GM21367 (cell line): ENCODE results near the gene TACC3.

Experiments
- ATAC-seq: cut with Tn5 transposase; IDR thresholded peaks from one replicate; pipeline ENCODE4 v1.9.1; 2021; ENCODE audit not compliant: unreplicated experiment

Gene TACC3

DNA sequence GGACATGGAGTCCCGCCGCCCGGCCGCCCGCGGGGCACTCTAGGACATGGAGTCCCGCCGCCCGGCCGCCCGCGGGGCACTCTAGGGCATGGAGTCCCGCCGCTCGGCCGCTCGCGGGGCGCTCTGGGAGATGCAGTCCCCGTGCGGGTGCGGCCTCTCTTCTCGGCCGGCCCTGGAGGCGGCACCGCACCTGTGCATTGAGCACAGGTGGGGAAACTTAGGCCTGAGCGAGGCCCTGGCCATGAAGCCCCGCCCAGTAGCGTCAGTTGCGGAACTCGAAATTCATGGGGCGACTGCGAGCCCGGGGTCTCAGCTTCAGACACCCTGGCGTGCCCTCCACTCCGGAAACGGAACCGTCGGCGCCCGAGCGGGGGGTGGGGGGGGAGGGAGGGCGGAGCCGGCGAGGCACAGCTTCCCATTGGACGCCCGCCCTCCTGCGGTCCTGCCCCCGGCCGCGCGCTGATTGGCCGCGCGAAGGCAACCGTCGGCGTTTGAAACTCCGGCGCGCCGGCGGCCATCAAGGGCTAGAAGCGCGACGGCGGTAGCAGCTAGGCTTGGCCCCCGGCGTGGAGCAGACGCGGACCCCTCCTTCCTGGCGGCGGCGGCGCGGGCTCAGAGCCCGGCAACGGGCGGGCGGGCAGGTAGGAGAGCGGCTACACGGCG is at the start of gene TACC3, which contains the start of gene TMEM129:
Gene TACC3, plus strand, starts transcription at position 519 of the 663 bp plus-strand sequence. CDS start 1,901 bp downstream, outside the sequence.
Gene TMEM129, minus strand, starts transcription at position 321 of the 663 bp plus-strand sequence. CDS start 486 bp downstream, outside the sequence.
- peak; percentile 58 for ATAC-seq

DNA sequence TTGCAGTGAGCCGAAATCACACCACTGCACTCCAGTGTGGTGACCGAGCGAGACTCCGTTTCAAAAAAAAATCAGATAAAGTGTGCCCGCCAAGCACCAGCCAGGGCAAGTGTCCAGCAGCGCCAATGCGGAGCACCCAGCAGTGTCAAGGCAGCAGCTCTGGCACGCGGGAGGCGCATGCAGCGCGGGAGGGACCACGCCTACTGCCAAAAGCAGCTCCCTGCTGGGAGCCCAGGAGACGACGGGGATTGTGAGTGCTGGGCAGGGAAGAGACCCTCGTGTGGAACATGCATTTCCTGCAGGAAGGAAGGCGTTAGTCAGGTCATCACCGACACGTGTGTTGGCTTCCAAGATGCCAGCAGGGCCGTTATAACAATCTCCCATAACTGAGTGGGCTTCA is 47.6 kb upstream of the TACC3 start:
- no peak for ATAC-seq

GRCh38 chr4:1674682-1675081 is 46.6 kb upstream of the TACC3 start:
- ATAC-seq = no peak

DNA sequence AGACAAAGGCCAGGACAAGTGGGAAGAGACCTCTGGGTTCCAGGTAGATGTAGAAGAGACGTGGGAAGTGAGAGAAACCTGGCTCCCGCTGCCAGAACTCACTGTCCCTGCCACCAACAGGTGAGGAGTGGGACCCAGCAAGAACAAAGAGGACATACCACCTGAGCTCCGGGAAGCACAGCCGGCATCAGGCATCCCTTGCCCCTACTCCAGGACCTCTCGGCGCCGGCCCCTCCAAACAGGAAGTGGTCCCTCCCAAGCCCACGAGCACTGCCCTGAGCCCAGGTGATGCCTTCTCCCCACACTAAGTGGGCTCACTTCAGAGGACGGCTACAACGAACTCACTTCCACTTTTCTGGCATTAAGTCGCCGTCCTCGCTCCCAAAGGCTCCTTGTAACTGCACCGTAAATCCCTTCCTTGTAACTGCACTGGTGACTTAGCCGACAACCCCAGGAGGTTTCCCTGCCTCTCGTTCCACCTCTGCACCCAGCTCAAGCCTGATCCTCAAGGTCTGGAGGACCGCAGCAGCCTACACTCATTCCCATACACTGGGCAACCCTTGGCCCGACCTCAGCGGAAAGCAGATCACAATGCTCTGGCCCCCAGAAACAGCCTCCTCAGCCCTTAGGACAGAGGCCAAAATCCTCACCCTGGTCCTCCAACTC is 46.1 kb upstream of the TACC3 start:
- no peak for ATAC-seq

DNA sequence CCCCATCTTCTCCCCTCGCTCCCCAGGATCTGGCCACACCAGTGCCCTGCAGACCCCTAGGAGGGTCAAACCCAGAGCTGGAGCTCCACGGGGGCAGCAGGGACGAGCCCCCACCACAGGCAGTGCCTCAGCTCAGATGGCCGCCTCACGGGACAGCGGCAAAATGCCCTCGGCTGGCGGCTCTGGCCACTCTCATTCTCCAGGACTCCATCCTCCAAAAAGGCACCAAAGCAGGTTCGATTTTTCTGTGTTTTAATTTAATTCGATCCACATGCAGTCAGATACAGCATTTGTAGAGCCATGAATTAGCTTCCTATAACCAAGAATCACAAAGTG is 45.6 kb upstream of the TACC3 start:
- no peak for ATAC-seq

- ATAC-seq = no peak
Measured at GRCh38 chr4:1676605-1677525, 44.5 kb upstream of the TACC3 start.

- ATAC-seq = no peak
Measured at GRCh38 chr4:1678244-1678643, 43.1 kb upstream of the TACC3 start.

- no peak for ATAC-seq
Measured at GRCh38 chr4:1682860-1683259, 38.5 kb upstream of the TACC3 start.

DNA sequence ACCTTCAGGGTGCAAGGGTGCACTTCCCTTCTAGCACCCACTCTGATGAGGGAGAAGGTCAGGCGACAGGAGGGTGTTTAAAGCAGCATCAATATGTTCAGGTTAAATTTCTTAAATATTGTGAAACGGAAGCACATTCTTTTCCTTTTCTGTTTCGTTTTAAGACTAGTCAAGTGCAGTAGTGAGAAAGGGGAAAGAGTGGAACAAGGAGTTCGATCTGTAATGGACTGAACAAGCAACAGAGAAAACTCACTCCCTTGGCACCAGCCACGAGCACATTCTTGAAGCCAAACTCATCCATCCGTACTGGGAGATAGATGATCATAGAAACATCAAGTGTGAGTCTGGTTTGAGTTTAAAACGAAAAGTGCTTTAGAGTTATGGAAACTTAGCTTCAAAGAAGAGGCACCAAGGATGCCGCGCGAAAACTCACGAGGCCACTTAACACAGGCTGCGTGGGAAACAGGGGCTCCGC is 38.0 kb upstream of the TACC3 start:
- no peak for ATAC-seq

DNA sequence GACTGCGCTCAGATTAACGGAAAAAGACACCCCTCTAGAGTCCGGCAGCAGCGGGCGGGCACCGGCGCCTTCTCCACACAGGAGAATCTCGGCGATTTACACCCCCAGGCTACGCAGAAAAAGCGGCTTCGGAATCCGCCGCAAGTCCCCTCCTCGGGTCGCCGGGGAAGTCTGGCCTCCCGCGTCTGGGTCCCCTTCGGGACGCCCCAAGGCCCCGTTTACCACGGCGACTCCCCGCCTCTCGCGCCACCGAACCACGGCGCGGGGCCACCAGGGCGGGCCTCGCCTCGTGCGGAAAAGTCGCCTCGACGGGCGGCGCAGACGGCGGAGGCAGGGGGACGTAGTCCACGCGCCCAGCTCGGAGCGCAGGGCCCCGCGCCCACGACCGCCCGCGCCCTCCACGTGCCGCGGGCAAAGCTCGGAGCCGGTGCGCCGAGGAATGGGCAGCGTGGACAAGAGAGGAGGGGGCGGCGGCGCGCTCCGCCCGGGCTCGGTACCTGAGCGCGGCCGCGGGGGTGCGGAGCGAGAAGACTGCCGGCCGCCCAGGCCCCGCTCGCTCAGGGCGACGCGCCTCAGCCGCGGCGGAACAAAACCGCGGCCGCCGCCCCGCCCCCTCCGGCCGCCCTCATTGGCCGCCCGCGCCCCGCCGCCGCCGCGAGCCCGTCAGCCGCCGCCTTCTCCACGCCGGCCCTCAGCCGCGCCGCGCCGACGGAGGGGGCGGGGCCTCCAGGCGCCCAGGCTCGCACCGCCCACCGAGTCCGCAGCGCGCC is 37.4 kb upstream of the TACC3 start, which contains the start of gene FAM53A:
Gene FAM53A, minus strand, starts transcription at position 578 of the 770 bp plus-strand sequence. CDS start 15,572 bp downstream, outside the sequence.
- ATAC-seq = peak; percentile 81

GRCh38 chr4:1684506-1685234 is 36.7 kb upstream of the TACC3 start:
- ATAC-seq = no peak

DNA sequence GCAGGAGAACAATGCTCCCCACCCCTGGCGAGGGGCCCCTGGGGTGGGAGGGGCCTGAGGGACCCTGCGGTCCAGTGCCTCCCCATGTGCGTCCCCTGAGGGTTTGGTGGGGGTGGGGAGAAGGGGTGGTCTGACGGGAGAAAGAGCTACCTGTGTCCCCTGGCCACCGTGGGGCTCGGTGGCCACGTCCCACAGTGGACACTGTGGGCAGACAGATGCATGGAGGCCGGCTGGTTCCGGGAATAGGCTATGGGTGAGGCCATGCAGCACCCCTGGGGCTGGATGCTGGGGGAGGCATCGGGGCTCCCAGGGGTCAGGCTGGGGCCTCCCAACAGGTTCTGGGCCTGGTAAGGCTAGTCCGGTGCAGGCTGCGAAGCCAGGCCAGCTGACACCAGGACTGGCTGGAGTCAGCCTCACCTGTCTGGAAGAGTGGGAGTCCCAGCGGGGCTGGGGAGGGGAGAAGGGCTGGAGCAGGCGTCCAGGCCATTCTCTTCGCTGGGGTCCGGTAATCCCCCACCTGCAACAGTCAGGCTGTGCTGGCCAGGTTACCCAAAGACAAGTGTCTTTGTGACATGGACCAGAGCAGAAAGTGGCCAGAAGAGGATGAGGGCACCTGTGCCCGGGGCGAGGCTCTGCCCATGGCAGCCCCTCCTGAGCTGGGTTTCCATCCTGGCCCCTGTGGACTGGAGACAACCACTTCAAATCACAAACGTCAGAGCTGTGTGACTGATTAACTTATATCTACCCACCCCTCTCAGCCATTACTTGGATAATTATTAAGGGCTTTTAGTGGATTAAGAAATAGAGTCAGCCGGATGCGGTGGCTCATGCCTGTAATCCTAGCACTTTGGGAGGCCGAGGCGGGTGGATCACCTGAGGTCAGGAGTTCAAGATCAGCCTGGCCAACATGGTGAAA is 35.8 kb upstream of the TACC3 start:
- ATAC-seq = no peak

DNA sequence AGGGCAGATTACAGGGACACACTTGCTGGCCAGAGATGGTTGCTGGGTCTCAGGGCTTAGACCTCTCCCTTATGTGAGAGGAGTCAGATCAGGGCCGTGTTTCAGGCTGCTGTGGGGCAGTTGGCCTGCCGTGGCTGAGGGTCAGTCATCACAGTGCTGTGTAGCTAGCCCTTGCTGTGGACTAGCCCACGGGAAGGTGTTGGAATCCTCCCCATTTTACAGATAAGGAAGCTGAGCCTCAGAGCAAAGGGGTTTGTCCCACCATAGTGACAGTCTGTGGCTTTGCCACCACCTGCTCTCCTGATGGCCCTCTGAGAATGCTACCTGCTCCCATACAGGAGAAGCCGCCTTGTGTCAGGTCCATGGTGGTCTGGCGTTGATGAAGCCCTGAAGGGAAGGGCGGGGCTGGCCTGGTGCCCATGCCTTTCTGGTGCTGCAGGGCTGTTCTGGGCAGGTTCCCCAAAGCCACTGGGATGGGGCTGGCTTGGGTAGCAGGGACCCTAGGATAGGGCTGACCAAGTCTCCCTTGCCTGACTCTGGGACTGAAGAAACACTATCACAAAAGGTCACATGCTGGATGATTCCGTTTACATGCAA is 34.8 kb upstream of the TACC3 start:
- ATAC-seq = no peak

DNA sequence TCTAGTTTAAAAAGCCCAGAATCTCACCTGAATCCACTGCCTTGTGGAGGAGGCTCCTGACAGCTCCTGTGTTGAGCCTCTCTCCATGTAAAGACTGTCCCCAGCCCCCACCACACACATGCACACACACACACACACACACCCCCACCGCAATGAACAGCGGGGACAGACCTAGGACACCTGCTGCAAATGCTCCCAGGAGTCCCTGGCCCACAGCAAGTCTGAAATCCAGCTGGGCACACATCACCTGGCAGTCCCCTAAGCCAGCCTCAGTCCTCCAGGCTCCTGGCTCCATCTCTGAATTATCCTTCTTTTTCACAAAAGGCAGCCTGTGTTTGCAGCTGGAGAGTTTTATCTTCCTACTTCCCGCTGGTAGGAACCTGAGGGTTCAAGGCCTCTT is 30.6 kb upstream of the TACC3 start:
- no peak for ATAC-seq

- ATAC-seq = no peak
Measured at GRCh38 chr4:1691737-1692373, 29.5 kb upstream of the TACC3 start.

- no peak for ATAC-seq
Measured at GRCh38 chr4:1693131-1693896, 28.0 kb upstream of the TACC3 start.

DNA sequence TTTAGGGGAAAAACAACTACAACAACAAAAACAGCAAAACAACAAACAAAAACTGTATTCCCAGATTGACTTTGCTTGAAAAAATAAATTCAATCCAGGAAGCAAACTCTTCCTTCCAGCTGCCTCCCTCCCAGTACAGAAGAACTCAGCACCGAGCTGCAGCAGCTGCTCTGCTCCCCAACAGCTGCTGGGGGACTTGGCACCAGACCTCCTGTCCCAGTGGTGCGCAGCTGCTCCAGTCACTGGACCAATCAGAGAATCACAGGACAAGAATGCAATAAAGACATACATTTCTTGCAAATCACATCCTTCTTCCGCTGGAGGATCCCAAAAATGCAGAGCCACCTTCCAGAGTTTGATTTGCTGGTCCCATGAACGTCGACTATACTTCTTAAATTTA is 25.4 kb upstream of the TACC3 start:
- ATAC-seq = no peak
